MM.1S (cell line): Measurements from ENCODE around the gene LIPK.
A peak's percentile ranks its signal among the peaks of the same experiment; 100 is the strongest.

Source experiments
- DNase-seq: peaks from one replicate; pipeline ENCODE4 v3.0.0-alpha.2; 2015
- H2AFZ ChIP-seq: fragments of 300-600 bp; sonication (generic); 2 replicates; pipeline ENCODE4 v1.6.0; 2016; ENCODE audit warnings: antibody characterized with exemption, low read length
- H3F3A ChIP-seq: fragments of 300-600 bp; sonication (generic); 2 replicates; pipeline ENCODE4 v1.6.1; 2016; ENCODE audit warnings: mild to moderate bottlenecking, antibody characterized with exemption, low read length, moderate library complexity, mixed read lengths; ENCODE audit not compliant: insufficient read depth
- H3K27ac ChIP-seq: fragments of 300-600 bp; sonication (generic); 2 replicates; pipeline ENCODE4 v1.5.1; 2016; ENCODE audit warnings: mild to moderate bottlenecking, low read length
- H3K27me3 ChIP-seq: fragments of 300-600 bp; sonication (generic); replicated peaks from 2 replicates; pipeline ENCODE4 v1.6.0; 2016; ENCODE audit warnings: low read length; ENCODE audit not compliant: insufficient read depth
- H3K36me3 ChIP-seq: fragments of 300-600 bp; sonication (generic); replicated peaks from 2 replicates; pipeline ENCODE4 v1.6.1; 2016; ENCODE audit warnings: mild to moderate bottlenecking, low read length, mixed read lengths; ENCODE audit not compliant: insufficient read depth
- H3K4me1 ChIP-seq: fragments of 300-600 bp; sonication (generic); 2 replicates; pipeline ENCODE4 v1.6.1; 2016; ENCODE audit warnings: low read length, mixed read lengths
- H3K4me2 ChIP-seq: fragments of 300-600 bp; sonication (generic); 2 replicates; pipeline ENCODE4 v1.6.0; 2016; ENCODE audit warnings: low read depth, low read length
- H3K4me3 ChIP-seq: fragments of 300-600 bp; sonication (generic); 2 replicates; pipeline ENCODE4 v1.5.1; 2016; ENCODE audit warnings: low read length, mixed read lengths
- H3K79me2 ChIP-seq: fragments of 300-600 bp; sonication (generic); 2 replicates; pipeline ENCODE4 v1.6.1; 2016; ENCODE audit warnings: mixed run types, low read length, mixed read lengths
- H3K9ac ChIP-seq: fragments of 300-600 bp; sonication (generic); 2 replicates; pipeline ENCODE4 v1.6.1; 2016; ENCODE audit warnings: low read length, mixed read lengths
- H3K9me2 ChIP-seq: fragments of 300-600 bp; sonication (generic); replicated peaks from 2 replicates; pipeline ENCODE4 v1.6.1; 2016; ENCODE audit warnings: mild to moderate bottlenecking, low read length, mixed read lengths; ENCODE audit not compliant: insufficient read depth
- H3K9me3 ChIP-seq: fragments of 300-600 bp; sonication (generic); replicated peaks from 2 replicates; pipeline ENCODE4 v1.6.1; 2016; ENCODE audit warnings: mild to moderate bottlenecking, low read length, mixed read lengths; ENCODE audit not compliant: insufficient read depth
- H4K20me1 ChIP-seq: fragments of 300-600 bp; sonication (generic); 2 replicates; pipeline ENCODE4 v1.6.1; 2016; ENCODE audit warnings: mild to moderate bottlenecking, low read length, moderate library complexity, mixed read lengths; ENCODE audit not compliant: insufficient read depth
- CTCF ChIP-seq: fragments of 300-600 bp; sonication (generic); IDR thresholded peaks from 2 replicates; pipeline ENCODE4 v1.5.1; 2016; ENCODE audit warnings: antibody characterized with exemption, low read length, mixed read lengths
- EZH2 ChIP-seq: fragments of 300-600 bp; sonication (generic); optimal IDR thresholded peaks from 2 replicates; pipeline ENCODE3; 2017; ENCODE audit warnings: low read depth, mild to moderate bottlenecking, antibody characterized with exemption, low read length, mixed read lengths
- EZH2phosphoT487 ChIP-seq: fragments of 300-600 bp; sonication (generic); IDR thresholded peaks from 2 replicates; pipeline ENCODE4 v1.6.1; 2018; ENCODE audit warnings: antibody characterized with exemption, low read length

Gene LIPK

GRCh38 chr10:88664142-88664541 lies 41.9 kb upstream of the LIPK start, which contains the start of gene LIPF:
Gene LIPF, plus strand, starts transcription at chr10:88664442. Its CDS starts 2,856 bp downstream, at chr10:88667298.
- Histone ChIP-seq H3K4me3 (no peak within 1 kb of the TSS), H3K9me3 (no peaks in the 10 kb centered on the region), H3K27me3 (no peaks in the 10 kb centered on the region), H3K4me2 (no peak within 1 kb of the TSS), H3K4me1 (peaks cover 5% of the 10 kb centered on the region), H3F3A (no peaks in the 10 kb centered on the region), H3K79me2 (no peaks in the 10 kb centered on the region), H3K27ac (no peak within 1 kb of the TSS), H3K9me2 (no peaks in the 10 kb centered on the region), H3K36me3 (no peaks in the 10 kb centered on the region), H3K9ac (no peak within 1 kb of the TSS), H4K20me1 (no peaks in the 10 kb centered on the region), H2AFZ (no peak within 1 kb of the TSS)
- DNase-seq, result no peak
- TF ChIP-seq EZH2phosphoT487 (no peak), EZH2 (no peak), CTCF (no peak)

GRCh38 chr10:88668465-88668864 lies 37.6 kb upstream of the LIPK start:
- H3K9me2 ChIP-seq, result no peaks in the 10 kb centered on the region
- TF ChIP-seq EZH2, result no peak
- TF ChIP-seq EZH2phosphoT487, result no peak
- TF ChIP-seq CTCF, result no peak
- H3K9me3 ChIP-seq, result no peaks in the 10 kb centered on the region
- peak overlapping the region; percentile 46; the same call in 1 of the 2 replicates for H3K27ac ChIP-seq
- no peak overlapping the region for H3K9ac ChIP-seq
- H2AFZ ChIP-seq, result no peak overlapping the region
- H4K20me1 ChIP-seq, result no peaks in the 10 kb centered on the region
- peak; percentile 74 for DNase-seq
- no peaks in the 10 kb centered on the region for H3K36me3 ChIP-seq
- no peak overlapping the region for H3K4me3 ChIP-seq
- peaks cover 6% of the 10 kb centered on the region for H3K4me1 ChIP-seq
- H3K79me2 ChIP-seq, result no peaks in the 10 kb centered on the region
- H3K4me2 ChIP-seq, result peak overlapping the region; percentile 2; the same call in 1 of the 2 replicates
- H3F3A ChIP-seq, result no peaks in the 10 kb centered on the region
- no peaks in the 10 kb centered on the region for H3K27me3 ChIP-seq

GRCh38 chr10:88670497-88670896 lies 35.6 kb upstream of the LIPK start:
- no peaks in the 10 kb centered on the region for H3K27me3 ChIP-seq
- peaks cover 6% of the 10 kb centered on the region for H3K4me1 ChIP-seq
- no peaks in the 10 kb centered on the region for H3K79me2 ChIP-seq
- no peak overlapping the region for H3K4me3 ChIP-seq
- H3F3A ChIP-seq, result no peaks in the 10 kb centered on the region
- TF ChIP-seq EZH2phosphoT487, result no peak
- H3K27ac ChIP-seq, result no peak overlapping the region
- DNase-seq, result no peak
- no peaks in the 10 kb centered on the region for H3K9me2 ChIP-seq
- no peak overlapping the region for H3K4me2 ChIP-seq
- H4K20me1 ChIP-seq, result no peaks in the 10 kb centered on the region
- H3K9ac ChIP-seq, result no peak overlapping the region
- no peak overlapping the region for H2AFZ ChIP-seq
- no peaks in the 10 kb centered on the region for H3K36me3 ChIP-seq
- no peaks in the 10 kb centered on the region for H3K9me3 ChIP-seq

GRCh38 chr10:88672041-88672440 lies 34.0 kb upstream of the LIPK start:
- Histone ChIP-seq H3K27ac (no peak overlapping the region), H3K9me3 (no peaks in the 10 kb centered on the region), H3K4me2 (no peak overlapping the region), H4K20me1 (no peaks in the 10 kb centered on the region), H3K27me3 (no peaks in the 10 kb centered on the region), H3K9me2 (no peaks in the 10 kb centered on the region), H2AFZ (no peak overlapping the region), H3K4me1 (peaks cover 6% of the 10 kb centered on the region), H3K79me2 (no peaks in the 10 kb centered on the region), H3K9ac (no peak overlapping the region), H3F3A (no peaks in the 10 kb centered on the region), H3K4me3 (no peak overlapping the region), H3K36me3 (no peaks in the 10 kb centered on the region)
- TF ChIP-seq CTCF (no peak), EZH2phosphoT487 (no peak), EZH2 (no peak)
- DNase-seq, result no peak
